HG03565 (cell line): Measurements from ENCODE around the gene CFB.
"Not testable (repeated sequence)": the region's sequence is repeated elsewhere in the genome, so short reads cannot be mapped to it uniquely, and the experiment has no call there.

ENCODE experiments used
- ATAC-seq: cut with Tn5 transposase; IDR thresholded peaks from one replicate; pipeline ENCODE4 v1.9.1; 2021; ENCODE audit warnings: mild to moderate bottlenecking, moderate library complexity; ENCODE audit not compliant: unreplicated experiment

The CFB gene

DNA sequence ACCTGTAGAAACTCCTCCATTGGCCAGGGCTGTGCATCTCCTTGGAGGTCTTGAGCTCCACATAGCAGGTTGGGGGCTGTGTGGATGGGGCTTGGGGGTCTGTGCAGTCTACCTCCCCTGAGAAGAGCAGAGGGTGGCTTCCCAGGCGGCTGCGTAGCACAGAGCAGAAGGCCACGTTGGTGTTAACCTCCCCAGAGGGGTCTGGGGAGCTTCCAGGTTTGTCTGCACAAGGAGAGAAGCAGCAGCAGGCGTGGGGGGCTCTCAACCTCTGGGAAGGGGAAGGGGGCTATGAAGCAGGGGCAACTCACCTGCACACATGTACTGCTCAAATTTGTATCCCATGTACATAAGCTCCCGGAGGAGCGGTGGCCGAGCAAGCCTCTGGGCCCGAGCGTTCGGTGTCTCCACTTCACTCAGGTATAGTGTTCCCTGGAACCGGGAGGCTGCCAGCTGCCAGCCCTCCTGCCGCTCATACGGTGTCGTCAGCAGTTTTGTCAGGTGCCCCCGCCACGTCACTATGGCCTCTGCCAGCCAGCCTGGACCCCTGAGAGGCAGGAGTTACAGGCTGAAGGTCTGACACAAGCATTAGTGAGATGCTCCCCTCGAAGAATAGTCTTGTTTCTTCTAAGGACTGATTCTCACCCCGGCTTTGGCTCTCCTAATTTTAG is 24.8 kb downstream of the CFB start:
- no peak for ATAC-seq

DNA sequence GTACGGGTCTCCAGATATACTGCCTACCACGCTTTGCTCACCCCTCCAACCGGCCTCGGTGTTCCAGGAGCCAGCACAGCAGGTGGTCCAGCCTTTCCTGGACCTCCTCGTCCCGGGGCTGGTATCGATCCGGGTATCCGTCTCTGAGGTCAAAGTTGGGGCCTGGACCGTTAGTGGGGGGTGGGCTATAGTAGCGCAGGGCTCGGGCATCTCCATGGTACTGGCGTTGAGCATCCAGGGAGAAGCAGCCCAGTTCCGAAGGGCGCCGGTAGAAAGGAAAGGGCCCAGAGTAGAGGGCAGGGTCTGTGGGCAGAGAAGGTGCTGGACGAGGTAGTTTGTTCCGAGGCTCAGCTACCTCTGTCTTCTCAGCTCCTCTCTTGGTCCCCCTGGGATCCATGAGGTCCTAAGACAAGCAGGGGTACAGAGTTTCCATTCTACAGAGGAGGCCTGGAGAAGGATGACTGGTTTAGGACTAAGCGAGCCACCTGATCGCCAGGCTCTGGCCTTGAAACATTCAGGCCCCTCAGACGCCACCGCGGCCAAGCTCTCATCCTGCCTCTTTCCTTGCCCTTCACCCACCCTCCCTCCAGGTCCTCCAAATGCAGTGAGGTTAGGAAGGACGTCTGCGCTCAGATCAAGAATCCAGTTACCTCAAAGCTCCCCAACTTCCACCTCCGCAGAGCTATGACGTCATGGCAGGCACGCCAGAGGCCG is 25.5 kb downstream of the CFB start:
- ATAC-seq = no peak

DNA sequence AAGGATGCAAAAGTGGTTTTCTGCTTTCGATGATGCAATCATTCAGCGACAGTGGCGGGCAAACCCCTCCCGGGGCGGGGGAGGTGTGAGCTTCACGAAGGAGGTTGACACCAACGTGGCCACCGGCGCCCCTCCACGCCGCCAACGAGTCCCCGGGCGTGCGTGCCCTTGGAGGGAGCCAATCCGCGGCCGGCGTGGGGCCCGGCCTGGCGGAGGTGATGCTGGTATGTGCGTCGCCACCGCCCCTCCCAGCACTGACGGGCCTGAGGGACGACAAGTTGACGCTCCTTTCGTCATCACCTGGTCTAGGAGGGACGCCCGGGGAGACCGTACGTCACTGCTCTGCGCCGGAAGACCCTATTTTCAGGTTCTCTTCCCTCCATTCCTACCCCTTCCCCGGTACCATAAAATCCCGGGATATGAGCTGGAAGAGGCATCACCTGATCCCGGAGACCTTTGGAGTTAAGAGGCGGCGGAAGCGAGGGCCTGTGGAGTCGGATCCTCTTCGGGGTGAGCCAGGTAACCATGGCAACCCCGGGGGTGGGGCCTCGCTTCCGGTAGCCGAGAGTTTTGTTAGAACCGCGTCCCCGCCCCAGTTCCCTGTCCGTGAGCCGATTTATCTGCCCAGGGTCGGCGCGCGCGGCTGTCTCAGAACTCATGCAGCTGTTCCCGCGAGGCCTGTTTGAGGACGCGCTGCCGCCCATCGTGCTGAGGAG is 26.3 kb downstream of the CFB start, which contains the start of gene DXO:
Gene DXO (minus strand): TSS at position 146 of the 716 bp plus-strand sequence. CDS start 463 bp downstream, outside the sequence.
- ATAC-seq = peak; percentile 74

DNA sequence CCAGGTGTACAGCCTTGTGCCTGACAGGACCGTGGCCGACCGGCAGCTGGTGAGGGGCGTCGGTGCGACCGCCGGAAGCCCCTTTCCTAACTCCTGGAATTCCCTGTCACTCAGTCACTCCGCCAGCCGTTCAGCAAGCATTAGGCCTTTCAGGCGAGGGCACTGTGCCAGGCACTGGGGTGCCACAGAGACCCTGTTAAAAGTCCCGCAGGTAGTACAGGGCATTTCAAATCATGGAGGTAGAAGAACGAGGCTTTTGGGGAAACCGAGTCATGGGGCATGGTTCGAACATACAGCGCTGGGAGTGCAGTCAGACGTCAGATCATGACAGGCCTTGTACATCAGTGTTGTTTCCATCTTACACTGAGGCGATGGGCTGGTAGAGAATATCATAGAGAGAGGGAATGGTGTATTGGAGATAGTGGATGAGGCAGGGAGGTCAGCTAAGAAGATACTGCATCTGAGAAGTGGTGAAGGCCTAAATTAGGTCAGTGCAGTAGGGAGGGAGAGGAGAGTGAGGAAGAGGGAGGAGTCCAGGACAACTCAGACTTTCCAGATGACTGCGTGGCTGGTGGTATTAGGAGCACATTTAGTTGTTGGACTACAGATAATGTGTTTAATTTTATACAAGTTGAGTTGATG is 26.9 kb downstream of the CFB start:
- no peak for ATAC-seq

DNA sequence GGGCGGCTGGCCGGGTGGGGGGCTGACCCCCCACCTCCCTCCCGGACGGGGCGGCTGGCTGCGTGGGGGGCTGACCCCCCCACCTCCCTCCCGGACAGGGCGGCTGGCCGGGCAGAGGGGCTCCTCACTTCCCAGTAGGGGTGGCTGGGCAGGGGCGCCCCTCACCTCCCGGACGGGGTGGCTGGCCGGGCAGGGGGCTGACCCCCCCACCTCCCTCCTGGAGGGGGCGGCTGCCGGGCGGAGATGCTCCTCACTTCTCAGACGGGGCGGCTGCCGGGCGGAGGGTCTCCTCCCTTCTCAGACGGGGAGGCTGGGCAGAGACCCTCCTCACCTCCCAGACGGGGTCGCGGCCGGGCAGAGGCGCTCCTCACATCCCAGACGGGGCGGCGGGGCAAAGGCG is 30.2 kb downstream of the CFB start:
- ATAC-seq = not testable (repeated sequence)

DNA sequence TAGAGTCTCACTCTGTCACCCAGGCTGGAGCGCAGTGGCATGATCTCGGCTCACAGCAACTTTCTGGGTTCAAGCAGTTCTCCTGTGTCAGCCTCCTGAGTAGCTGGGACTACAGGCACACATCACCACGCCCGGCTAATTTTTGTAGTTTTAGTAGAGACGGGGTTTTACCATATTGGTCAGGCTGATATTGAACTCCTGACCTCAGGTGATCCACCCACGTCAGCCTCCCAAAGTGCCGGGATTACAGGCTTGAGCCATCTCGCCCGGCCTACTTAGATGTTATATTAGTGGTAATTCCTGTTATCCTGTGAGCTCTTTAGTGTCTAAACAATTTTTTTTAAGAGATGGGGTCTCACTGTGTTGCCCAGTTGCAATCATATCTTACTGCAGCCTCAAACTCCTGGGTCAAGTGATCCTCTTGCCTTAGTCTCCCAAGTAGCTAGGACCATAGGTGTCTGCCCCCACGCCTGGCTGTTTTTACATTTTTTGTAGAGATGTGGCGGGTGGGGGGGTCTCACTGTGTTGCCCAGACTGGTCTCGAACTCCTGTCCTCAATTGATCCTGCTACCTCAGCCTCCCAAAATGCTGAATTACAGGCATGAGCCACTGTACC is 32.0 kb downstream of the CFB start:
- no peak for ATAC-seq

DNA sequence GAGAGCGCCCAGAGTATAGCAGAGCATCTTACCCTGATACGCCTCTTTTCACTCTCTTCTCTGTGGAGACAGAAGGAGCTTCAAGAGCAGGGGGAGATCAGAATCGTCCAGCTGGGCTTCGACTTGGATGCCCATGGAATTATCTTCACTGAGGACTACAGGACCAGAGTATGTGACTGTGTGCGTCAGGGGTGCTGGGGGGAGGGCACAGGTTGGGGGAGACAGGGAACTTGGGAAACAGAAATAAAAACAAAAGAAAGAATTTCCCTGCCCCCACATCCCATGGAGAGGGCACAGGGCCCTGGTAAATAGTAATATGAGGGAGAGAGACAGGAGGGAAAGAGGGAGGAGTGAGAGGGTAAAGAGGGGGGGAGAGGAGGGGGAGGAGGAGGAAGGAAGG is 32.9 kb downstream of the CFB start:
- ATAC-seq = no peak

DNA sequence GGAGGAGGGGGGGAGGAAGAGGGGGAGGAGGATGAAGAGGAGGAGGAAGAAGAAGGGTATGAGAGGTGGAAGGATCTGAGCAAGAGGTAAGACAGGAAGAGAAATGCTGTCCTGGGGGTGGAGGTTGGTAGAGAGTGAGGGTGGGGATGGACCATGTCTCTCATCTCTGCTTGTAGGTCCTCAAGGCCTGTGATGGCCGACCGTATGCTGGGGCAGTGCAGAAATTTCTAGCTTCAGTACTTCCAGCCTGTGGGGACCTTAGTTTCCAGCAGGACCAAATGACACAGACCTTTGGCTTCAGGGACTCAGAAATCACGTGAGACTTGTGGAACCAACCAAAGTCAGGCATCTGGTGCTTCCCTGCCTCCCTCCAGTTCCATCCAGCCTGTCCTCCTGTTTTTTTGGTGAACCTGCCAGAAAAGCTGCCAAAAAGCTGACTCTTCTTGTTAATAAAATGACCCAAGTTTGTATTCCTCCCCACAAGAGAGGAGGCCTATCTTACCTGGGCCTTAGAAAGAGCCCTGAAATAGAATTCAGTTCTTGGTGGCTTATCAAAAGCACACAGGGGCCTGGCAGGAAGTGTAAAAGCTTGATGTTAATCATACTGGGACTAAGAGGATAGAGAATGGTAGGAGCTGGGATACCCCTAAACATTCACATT is 33.5 kb downstream of the CFB start:
- ATAC-seq = no peak

DNA sequence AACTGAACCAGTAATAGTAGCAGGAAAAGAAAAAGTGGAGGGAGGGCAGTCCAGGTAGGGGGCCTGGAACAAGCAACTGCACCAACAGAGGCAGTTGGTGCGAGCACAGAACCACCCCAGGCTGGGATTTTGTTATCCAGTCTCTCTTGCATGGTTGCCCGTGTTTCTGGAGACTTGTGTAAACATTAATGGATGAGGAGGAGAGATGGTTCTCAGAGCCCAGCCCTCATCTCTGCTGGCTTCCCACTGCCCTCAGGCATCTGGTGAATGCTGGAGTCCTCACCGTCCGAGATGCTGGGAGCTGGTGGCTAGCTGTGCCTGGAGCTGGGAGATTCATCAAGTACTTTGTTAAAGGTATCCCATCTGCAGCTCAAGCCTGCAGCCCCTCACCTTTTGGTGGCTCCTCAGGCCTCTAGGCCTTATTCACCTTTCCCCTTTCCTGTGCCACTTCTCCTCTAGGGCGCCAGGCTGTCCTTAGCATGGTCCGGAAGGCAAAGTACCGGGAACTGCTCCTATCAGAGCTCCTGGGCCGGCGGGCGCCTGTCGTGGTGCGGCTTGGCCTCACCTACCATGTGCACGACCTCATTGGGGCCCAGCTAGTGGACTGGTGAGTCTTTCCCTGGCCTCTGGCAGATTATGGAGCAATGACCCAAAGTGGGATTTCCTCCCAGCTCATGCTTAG is 34.4 kb downstream of the CFB start:
- not testable (repeated sequence) for ATAC-seq

DNA sequence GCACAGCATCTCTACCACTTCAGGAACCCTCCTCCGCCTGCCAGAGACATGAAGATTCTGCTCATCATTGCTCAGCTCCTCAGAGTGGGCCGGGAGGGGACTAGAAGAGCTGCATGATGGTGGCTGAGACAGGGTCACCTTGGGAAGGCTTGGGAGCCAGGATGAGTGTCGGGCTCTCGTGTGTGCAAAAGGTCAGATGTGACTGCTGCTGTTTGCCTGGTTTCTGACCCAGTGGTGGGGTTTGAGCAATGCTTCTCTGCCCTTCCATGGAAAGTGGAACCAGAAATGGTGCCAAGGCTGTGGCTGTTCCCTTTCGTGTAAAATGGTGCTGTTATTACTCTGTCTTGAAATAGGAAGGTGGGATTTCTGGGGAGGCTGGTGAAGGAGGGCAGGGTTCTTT is 35.1 kb downstream of the CFB start:
- ATAC-seq = not testable (repeated sequence)

DNA sequence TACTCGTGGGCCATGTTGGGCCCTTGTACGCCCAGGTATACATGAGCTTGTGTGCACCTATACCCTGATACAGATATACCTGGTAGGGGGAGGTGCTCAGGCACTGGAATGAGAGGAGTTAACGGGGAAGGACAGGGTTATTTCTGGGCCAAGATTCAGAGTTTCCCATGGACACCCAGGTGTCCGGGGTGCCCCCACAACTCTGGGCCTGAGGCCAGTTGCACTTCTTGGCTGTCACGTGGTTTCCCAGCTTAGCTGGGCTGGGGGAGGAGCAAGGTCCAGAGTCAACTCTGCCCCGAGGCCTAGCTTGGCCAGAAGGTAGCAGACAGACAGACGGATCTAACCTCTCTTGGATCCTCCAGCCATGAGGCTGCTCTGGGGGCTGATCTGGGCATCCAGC is 35.8 kb downstream of the CFB start, which contains the start of gene C4A:
Gene C4A (plus strand): TSS at position 314 of the 400 bp plus-strand sequence. CDS start 51 bp downstream, at position 365.
- ATAC-seq = not testable (repeated sequence)

DNA sequence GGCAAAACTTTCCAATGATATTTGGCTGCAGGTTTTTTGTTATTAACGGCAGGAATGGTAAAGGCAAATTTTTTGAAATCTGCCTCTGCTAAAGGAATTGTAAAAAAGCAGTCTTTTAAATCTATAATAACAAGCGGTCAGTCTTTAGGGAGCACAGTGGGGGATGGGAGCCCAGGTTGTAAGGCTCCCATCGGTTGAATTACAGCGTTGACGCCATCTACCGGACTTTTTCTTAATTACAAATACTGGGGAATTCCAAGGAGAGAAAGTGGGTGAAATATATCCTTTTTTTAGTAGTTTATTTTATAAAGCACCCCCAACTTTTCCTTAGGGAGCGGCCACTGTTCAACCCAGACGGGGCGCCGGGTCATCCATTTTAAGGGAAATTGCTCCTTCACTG is 43.5 kb downstream of the CFB start:
- not testable (repeated sequence) for ATAC-seq

DNA sequence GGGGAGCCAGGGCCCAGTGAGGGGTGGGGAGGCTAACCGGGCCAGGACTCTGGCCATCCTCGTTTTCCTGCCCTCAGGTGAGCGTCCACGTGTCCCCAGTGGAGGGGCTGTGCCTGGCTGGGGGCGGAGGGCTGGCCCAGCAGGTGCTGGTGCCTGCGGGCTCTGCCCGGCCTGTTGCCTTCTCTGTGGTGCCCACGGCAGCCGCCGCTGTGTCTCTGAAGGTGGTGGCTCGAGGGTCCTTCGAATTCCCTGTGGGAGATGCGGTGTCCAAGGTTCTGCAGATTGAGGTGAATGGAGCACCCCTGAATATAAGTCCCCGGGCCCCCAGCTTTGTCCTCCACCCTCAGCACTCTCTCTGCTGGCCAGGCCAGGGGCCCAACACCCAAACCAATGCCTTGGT is 48.5 kb downstream of the CFB start:
- not testable (repeated sequence) for ATAC-seq

DNA sequence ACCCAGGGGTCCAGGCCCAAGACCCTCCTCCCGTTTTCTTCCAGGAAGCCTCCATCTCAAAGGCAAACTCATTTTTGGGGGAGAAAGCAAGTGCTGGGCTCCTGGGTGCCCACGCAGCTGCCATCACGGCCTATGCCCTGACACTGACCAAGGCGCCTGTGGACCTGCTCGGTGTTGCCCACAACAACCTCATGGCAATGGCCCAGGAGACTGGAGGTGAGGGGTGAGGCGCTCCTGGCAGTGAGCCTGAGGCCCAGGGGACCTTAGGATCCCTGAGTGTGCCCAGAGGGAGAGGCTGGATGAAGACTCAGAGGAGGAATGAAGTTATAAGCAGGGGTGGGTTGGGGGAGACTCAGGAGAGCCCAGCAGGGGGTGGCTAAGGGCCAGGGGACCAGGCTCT is 50.5 kb downstream of the CFB start:
- ATAC-seq = not testable (repeated sequence)
